CD4-positive, alpha-beta T cell treated with Interleukin-15 for 4 hours (primary cell): Measurements from ENCODE around the gene LTF.
"Not testable (repeated sequence)": the region's sequence is repeated elsewhere in the genome, so short reads cannot be mapped to it uniquely, and the experiment has no call there.

Experiments used
- DNase-seq: peaks from one replicate; pipeline ENCODE4 v3.0.0-alpha.2; 2020; ENCODE audit warnings: low spot score

The LTF gene

DNA sequence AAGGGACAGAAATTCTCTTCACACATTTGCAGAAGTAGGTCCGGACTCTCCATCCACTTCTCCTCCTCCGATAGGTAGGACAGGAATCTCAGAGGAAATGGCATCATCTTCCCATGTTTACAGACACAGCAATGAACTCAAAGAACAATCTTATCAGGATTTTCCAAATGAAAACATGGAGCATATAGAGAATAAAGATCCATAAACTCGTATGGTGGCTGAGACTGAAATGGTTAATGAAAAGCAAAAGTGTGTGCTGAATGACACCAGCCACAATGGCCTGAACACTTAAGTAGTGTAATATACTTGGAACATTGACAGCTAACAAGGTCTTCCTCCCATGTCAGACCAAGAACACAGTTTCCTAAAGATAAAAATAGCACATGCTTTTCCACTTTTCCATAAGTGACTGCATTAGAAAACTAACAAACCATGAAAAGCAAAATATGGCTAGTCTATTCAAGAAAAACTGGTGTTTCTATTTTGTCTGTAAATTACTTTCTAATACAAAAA is 51.9 kb downstream of the LTF start:
- DNase-seq, result no peak

- no peak for DNase-seq
These were observed 53.4 kb downstream of the LTF start for GRCh38 chr3:46411271-46411670.

- no peak for DNase-seq
These were observed 54.0 kb downstream of the LTF start for GRCh38 chr3:46410669-46411068.

- DNase-seq, result no peak
These were observed 54.8 kb downstream of the LTF start for GRCh38 chr3:46409739-46410489.

DNA sequence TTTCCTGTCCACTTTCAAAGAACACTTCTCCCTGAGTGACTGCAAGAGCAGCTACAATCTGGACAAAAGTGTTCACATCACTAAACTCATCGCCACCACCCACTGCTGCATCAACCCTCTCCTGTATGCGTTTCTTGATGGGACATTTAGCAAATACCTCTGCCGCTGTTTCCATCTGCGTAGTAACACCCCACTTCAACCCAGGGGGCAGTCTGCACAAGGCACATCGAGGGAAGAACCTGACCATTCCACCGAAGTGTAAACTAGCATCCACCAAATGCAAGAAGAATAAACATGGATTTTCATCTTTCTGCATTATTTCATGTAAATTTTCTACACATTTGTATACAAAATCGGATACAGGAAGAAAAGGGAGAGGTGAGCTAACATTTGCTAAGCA is 55.9 kb downstream of the LTF start:
- no peak for DNase-seq

DNA sequence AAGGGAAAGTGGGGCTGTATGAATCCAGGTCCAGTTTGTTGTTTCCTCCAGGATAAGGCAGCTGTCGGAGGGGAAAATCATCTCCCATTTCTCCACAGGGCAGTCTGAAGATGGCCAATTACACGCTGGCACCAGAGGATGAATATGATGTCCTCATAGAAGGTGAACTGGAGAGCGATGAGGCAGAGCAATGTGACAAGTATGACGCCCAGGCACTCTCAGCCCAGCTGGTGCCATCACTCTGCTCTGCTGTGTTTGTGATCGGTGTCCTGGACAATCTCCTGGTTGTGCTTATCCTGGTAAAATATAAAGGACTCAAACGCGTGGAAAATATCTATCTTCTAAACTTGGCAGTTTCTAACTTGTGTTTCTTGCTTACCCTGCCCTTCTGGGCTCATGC is 56.7 kb downstream of the LTF start:
- no peak for DNase-seq

DNA sequence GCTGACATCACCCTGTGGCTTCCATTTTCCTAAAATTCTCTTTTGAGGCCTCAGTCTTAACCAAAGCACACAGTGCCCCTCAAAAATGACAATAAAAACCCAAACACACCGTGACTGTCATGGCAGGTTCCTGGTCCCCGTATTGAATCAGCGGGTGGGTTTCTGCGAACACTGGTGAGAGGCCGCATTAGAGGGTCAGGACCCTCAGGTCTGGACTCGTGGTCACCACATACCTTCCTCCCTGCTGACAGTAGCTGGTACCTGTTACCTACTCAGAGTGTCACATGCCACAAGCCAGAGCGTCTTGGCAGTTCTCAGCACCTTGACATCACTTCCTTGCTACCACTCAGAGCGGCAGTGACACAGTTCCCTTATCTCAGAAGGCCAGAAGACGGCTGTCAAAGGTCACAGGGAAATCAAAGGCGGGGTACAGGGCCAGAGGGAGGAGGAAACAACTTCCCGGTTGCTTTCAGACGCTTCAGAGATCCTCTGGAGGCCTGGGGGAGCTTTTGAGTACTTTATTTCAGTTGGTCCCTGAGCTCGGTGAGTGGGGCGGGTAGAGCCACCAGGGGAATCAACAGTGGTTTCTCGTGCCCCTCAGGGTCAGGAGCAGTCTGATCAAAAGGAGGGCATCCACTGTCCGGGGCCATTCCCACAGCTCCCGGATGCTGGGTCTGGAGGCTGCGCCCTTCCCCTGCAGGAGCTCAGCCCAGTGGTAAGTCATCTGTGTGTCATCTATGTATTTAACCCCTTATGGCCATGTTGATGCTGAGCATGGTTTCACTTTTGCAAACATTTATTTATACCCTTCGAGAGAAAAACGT is 57.7 kb downstream of the LTF start, which contains the start of the genes CCR5AS and CCRL2:
CCR5AS (minus strand) TSS at position 279 of the 824 bp plus-strand sequence.
CCRL2 (plus strand) TSS at position 472 of the 824 bp plus-strand sequence. CDS start 821 bp downstream, outside the sequence.
- peak; percentile 49 for DNase-seq

DNA sequence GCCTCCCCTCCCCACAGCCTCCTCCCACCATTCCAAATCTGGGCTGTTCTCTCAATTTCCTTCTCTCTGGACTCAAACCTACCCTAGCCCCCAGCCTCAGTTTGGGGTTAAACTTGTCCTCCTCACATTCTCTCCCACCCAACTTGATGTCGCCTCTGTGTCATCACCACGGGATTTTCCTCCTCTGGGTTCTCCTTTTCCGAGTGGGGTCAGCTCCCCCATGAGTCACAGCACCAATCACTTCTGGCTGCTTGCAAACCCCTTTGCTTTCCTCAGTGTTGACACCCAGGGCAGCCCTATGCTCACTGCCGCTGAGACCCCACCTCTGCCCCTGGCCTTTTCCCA is 58.3 kb downstream of the LTF start:
- DNase-seq, result peak; percentile 9

DNA sequence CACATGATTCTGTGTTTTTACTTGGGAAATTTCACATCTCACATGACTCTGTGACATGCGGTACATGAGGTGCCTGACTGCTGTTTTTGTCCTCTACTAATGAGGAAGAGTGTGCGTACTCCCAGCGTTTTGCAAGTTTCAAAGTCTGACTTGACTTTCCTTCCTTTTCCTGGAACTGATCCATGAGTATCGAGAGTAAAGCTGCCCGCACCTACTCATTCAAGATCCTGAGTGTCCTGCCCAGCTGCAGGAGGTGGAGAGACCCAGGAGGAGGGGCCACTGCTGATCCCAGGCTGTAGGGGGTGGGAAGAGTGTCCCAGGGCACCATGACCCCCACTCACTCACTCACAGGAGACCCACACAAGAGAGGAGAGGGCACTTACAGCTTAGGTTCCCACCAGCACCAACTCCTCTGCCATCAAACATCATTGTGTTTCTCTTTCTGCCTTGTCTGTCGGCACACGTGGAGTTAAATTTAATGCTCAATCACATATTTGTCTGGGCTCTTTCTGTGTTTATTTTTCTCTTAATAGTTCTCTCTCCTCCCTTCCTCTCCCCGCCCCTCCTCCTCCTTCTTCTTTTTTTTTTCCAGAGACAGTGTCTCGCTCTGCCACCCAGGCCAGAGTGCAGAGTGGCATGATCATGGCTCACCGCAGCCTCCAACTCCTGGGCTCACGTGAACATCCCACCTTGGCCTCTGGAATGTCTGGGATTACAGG is 59.2 kb downstream of the LTF start:
- no peak for DNase-seq

DNA sequence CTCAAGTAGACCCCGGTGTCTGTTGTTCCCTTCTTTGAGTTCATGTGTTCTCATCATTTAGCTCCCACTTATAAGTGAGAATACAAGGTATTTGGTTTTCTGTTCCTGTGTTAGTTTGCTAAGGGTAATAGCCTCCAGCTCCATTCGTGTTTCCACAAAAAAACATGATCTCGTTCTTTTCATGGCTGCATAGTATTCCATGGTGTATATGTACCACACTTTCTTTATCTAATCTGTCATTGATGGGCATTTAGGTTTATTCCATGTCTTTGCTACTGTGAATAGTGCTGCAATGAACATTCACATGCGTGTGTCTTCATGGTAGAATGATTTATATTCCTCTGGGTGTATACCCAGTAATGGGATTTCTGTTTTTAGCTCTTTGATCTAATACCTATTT is 61.8 kb downstream of the LTF start:
- DNase-seq, result not testable (repeated sequence)

DNA sequence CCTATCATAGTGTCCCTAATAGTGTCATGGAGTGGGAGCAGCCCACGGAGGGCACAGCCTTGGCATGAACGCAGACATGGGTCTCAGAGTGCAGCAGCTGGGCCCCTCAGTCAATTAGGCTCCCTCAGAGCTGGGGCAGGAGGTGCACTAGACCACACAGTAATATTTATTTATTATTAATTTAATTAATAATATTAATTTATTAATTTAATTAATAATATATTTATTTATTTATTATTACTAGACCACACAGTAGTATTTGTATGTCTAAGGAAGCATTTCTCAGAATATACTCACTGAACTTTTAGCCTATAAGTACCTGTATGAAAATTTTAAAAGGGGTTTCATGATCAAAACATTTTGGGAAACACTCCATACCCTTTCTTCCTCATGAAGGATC is 63.1 kb downstream of the LTF start:
- no peak for DNase-seq

DNA sequence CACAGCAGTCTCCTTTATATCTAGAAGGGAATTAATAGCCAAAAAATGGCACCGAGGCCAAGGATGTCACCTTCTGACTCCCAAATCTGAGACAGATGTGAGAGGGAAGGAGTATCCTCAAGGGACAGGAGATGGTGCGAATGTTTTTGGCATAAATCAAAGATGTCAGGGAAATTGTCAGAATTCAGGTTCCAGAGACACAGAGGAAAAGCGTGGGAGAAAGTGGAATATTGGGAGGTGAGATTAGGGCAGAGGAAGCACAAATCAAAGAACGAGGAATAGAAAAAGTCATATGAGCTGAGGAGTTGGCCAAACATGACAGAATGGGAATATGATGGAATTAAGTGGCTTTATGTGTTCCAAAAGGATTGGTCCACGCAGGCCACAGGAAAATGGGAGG is 63.9 kb downstream of the LTF start:
- DNase-seq, result no peak

GRCh38 chr3:46400000-46400734 is 64.5 kb downstream of the LTF start:
- DNase-seq, result no peak

- no peak for DNase-seq
These were observed 65.1 kb downstream of the LTF start for GRCh38 chr3:46399557-46399956.

DNA sequence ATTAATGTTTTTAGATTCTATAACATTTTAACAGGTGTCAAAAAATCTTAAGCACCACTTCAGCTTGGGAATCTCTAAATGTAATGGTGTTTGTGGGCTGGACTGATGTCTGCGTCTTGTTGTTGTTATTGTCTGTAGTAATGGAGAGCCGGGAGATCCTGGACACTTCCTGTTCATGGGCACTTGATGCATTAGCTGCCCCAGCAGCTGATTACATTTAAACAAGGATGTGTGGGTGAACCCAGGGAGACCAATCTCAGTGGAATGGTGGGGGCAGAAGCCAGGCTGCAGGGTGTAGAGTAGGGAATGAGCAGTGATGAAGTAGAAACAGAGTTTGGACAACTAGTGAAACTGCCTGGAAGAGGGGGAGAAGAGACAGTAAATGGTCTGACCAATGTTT is 65.6 kb downstream of the LTF start:
- DNase-seq, result no peak

DNA sequence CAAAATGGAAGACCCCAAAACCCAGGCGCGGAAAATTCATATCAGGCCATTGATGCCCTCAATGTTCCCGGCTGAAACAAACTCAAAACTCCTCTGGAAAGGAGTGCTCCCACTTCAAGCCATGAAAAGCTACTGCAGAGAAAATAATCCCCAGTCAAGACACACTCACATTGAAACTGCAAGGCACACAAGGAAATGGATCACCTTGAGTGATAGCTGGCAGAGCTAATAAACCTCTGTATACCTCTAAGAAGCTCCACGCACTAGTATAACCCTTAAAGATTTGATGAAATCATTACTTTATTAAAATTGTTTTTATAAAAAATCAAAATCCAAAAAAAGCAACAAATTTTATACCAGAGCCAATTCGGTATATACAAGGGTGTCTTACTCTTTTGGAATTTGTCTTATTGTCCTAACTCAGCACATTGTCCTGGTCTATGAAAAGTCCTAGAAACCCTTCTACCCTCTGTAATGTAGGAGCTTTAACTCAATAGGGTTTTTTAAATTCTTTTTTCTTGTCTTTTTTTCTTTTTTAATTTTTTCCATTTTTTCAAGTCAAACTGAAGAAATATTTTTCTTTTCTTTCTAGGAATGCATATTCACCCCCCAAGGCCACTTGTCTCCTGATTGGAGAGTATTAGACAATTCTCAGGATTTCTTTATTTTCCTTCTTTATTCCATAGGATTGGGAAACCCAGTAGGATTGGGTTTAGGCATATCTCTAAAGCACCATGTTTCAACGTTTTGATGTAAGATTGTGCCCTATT is 66.3 kb downstream of the LTF start:
- no peak for DNase-seq

DNA sequence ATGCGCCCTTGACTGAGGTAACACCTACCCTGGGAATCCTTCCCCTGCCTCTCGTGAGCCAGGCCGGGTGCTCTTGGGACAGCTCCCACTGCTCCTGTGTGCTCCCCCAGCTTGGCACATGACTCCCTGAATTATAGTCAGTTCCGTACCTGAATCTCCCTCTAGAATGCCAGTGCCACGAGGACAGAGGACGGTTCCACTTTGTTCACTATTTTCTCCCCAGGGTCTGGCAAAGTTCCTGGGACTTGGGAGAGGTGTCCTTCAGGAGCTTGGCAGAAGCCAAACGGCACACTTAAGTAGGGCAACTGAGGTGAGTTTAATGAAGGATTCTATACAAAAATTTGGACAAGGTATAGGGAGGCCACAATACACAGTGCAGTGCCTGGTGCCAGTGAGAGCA is 67.6 kb downstream of the LTF start:
- DNase-seq, result no peak

- no peak for DNase-seq
These were observed 68.8 kb downstream of the LTF start for GRCh38 chr3:46395766-46396530.

GRCh38 chr3:46395210-46395661 is 69.5 kb downstream of the LTF start:
- no peak for DNase-seq
